IPS-NIHi11 (cell line): Measurements from ENCODE around the gene CHRM2.
A peak's percentile ranks its signal among the peaks of the same experiment; 100 is the strongest.
"Not testable (repeated sequence)": the region's sequence is repeated elsewhere in the genome, so short reads cannot be mapped to it uniquely, and the experiment has no call there.

Experiments used
- DNase-seq: peaks from one replicate; pipeline ENCODE4 v3.0.0; 2012; ENCODE audit warnings: mixed read lengths, low spot score

CHRM2 gene

DNA sequence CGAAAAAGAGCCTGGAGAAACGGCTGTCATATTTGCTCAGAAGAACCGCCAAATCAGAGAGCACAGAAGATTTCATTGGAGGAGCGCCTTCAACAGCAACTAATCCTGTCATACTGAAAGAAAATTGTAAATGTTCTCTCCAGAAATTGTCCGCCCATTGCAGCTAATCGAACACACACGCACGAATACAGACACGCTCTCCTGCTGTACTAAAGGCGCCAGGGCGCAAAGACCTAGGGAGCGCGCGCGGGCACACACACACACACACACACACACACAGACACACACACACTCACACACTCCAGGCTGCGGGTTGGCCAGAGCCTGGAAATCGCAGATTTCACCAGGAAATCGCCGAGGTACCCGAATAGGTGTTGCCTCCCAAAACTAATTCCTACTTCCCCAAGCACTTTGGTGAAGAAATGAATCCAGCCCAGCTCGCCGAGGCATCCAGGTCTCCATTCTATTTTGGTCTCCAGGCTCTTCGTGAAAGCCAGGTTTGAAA, at the start of gene CHRM2:
Gene CHRM2, plus strand, starts transcription at position 157 of the 505 bp plus-strand sequence. CDS start 146,214 bp downstream, outside the sequence.
- DNase-seq = no peak

DNA sequence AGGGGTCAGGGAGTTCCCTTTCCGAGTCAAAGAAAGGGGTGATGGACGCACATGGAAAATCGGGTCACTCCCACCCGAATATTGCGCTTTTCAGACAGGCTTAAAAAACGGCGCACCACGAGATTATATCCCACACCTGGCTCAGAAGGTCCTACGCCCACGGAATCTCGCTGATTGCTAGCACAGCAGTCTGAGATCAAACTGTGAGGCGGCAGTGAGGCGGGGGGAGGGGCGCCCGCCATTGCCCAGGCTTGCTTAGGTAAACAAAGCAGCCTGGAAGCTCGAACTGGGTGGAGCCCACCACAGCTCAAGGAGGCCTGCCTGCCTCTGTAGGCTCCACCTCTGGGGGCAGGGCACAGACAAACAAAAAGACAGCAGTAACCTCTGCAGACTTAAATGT, 37.1 kb upstream of the CHRM2 start:
- DNase-seq = not testable (repeated sequence)

DNA sequence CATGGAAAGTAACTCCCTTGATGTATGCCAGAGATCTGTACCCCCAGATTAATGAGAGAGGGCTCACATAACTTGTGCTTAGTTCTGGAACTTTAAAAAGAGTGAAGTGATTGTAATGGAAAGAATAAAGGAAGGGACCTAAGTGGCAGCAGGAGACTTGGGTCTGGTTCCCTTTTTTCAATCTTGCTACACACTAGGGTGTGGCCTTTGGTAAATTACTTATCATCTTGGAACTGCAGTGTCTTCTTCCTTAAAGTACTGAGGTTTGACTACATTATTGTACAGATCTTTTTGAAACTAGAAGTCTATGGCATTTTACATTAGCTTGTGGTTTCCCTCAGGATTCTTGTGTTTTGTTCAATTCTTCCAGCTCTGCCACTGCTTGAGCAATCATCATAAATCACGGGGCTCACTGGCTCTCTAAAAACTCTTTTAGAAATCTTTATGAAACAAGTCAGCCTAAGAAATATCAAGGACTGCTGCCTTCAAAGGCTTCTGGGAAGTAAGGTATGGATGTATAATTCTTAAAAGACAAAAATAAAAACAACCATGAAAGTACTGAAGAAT, 22.5 kb upstream of the CHRM2 start:
- DNase-seq = no peak

DNA sequence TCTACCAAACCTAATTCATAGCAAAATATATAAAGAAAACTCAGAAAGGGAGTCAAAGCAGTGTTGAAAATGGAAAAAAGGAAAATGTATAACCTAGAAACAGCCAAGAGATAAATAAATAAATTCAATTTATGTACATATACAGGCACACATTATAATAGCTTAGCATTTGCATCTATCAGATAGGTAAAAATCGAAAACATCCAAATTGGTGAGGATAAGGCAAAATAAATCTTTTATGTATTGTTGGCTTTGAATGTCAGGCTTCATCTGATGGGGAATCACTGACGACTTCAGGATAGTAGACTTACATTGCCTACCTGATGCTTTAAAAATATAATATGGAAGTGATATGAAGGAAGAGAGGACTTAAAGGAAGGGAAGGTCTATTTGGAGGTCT, 20.6 kb upstream of the CHRM2 start:
- DNase-seq = no peak

DNA sequence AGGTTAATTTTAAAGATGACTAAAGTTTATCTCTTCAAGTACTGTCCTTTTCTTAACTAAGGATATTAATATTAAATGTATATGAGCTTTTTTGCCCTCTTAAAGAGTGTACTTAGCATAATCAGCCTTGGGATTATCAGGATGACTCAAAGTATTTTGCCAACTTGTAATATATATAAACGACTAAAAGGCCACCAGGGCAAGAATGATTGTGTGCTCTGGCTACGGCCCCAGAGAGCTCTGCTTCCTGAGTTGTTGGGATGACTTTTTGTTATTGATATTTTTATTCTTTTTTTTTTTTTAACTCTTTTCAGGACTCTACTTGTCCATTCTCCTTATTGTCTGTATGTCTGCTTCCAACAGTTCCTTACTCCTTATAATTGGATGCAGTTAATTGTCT, 14.8 kb upstream of the CHRM2 start:
- DNase-seq = no peak

DNA sequence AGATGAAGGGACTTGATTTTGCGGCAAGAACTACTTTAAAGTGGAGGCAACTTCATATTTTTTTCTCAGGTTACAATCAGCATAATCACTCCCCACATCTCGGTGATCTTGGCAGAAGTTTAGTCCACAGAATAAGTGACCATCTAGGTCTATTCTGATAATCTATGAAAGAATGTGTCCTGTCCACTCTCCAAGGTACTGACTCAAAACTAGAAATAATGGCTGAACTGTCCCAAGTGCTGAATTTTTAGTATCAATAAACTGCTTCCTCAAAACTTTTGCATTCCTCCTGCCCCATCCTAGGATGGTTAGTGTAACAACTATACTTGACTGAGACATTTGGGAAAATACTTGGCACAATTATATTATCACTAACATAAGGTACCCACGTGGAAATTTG, 10.9 kb upstream of the CHRM2 start:
- DNase-seq = peak; percentile 64

DNA sequence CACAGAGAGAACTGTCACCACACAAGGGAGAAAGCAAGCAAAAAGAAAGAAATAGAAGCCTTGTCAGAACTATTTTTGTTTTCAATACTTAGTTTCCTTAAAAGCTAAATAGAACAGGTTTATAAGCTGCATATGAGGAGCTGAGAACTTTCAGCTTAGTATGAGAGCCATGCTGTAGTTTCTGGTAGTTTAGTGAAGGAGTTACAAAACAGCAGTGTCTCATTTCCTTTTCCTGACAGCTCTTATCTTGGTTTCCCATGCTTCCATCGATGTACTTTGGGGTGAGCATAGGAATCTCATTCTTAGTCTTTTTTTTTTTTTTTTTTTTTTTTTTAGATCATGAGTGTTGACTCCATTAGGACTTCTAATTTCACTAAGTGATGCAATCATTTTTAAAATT, 8.6 kb upstream of the CHRM2 start:
- DNase-seq = no peak

DNA sequence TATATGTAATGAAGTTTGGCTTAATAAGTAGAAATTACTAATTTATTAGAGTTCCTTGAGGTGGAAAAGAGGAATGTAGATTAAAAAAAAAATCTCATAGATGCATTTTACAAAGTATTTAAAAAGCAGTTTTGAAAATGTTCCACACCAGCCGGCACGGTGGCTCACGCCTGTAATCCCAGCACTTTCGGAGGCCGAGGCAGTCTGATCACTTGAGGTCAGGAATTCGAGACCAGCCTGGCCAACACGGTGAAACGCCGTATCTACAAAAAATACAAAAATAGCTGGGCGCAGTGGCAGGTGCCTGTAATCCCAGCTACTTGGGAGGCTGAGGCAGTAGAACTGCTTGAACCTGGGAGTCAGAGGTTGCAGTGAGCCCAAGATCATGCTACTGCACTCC, 3.2 kb upstream of the CHRM2 start:
- DNase-seq = no peak

DNA sequence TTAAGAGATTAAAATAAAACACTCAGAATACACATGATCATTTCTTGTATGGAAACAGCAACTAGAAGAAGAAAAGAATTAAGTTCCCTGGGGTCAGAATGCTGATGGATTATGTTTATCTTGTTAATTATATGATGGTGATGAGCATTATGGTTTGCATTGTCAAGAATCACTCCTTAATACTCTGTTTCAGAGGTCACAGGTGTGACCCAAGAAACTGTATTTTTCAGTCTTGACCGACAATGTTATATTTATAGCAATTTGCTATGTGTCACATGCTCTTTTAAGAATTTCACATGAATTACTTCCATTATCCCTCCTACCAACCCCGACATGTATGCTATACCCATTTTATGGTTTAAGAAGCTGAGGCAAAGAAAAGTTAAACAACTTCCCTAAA, 2.7 kb upstream of the CHRM2 start:
- no peak for DNase-seq

DNA sequence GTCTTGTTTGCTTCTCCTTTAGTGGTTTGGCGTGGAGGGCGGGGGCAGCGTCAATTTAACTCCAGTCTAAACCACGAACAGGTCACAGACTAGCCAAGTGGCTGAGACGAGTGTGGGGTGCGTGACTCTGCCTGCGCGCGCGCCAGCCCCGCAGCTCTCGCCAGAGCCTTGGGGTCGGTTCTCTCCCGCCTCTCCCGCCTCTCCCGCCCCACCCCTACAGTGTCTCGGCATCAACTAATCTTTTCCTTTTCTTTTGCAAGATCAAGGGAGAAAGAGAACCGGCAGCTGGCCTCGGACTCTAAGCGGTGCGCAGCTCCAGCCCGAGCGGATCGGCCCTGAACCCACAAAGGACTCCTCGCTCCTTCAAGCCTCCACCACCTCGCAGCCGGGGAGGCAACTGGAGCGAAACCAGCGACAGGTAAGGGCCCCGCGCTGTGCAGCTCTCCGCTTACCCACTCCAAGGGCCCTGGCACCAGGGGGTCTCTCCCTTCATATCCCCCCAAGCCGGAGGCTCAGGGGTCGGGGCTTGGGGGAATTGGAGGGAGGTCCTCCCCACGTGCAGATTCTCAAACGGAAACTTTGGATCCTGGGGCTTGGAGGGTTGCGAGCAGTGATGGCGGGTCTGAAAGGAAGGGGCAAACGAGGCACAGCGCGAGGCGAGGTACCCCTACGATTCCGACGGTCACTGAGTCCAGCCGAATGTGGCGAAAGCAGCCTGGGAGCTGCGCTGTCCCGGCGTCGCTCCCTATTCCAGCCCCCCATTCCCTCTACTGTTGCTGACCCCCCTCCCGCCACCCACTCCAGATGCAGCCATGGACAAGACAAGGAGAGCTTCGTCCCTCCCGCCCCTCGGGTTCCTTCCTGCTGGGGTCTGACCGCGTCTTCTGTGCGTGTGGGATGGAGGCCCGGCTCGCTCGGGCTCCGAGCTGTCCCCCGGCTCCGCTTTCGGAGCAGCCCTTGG, 829 bp downstream of the CHRM2 start:
- peak; percentile 28 for DNase-seq

DNA sequence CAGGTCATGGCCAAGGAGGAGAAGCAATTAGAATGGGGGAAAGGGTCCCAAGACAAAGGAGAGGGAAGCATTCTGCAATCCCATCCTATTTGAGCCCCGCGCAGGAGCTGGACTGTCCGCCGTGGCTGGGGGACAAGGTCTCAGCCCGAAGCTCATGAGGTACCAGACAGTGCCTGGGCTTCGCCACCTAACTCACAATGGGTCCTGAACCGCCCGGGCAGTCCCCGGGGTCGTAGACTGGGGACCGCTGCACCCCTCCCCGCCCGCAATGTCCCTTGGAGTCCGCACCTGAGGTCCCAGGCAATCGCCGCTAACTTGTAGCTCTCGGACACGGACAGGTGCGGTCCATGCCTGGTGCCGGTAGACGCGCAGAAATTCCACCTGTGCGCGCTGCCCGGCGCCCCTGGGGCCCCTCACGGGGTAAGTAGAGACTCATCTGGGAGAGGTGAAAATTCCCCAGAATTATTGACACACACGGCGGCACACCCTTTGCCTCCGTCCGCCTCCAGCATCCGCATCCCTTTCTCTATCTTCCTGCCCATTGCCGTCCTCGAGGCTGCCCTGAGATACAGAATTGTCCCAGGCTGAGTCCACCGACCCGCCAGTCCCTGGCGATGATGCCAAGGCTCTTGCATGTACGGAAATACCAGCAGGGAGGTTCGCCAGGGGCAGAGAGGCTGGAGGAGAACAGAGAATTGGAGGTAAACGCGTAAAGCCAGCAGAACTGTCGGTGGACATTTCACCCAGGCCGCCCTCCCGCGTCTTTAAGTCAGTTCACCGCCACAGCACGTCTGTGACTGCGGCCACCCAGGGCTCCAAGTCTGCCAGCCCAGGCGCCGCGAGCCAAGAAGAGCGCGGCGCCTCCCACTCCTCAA, 1.8 kb downstream of the CHRM2 start:
- no peak for DNase-seq

DNA sequence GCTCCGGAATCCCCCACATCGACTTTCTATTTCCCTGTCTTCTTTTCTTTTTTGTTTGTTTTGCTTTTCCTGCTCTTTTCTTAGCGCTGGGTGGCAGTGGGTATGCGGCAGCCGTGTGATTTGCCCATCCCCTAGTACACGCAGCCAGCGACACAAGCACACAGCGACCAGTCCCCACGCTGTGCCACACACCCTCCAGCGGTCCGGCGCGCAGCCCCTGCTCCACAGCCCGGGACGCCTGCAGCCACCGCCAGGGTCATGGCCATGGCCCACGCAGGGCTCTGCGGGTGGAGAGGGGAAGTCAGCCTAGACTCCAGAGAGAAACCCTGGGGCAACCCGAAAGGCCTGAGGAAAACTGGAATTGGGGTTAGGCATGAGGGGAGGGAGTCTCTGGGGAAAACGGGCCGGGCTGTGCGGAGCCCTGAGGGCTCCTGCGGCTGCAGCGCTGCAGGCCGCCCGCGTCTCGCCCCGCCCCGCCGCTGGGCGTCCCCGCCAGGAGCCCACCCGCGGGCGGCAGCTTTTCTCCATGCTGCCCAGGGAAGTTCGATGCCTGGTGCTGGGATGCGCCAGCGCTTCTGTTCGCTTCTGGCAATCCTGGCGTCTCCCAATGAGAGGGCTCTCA, 2.5 kb downstream of the CHRM2 start:
- DNase-seq = peak; percentile 23

DNA sequence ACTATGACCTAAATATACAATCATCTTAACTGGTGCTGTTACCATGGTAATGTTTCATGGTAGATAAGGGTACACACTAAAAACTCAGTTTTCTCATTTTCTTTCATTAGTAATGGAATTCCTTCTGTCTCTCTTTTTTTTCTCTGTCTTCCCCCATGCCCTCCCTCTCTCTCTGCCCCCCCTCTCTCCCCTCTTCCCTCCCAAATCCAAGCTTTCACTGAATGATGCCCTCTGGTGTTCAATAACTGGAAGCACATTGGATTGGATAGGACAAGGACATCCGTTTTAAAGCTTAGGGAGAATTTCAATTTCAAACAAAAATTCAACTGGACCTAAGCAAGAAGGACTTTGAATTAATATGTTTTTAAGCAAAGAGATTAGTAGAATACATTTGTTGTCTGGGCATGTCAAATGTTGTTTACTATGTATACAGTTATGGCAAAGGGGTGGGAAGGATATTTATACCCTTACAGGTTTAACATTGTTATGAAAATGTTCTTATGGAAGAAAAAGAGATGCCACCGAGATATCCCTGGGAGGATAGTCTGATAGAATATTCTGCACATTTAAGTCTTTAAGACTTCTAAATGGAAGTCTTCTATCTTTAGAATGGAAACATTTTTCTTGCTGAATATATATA, 6.1 kb downstream of the CHRM2 start:
- peak; percentile 46 for DNase-seq

DNA sequence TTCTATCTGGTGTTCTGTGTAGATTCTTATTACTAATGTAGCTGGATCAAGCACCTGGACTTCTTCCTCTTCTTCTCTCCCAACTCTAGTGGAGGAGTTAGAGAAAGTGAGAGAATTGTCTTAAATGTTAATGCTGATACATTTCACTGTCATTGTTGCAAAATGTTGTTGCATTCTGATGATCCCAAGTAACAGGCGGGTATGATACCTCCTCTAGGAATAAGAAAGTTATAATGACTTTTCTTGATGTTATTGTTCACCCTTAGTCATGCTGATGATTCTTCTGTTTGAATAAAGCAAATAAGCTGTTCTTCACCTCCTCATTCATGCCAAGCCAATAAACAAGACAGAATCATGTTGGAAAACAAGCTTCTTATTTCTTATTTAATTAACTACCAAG, 9.1 kb downstream of the CHRM2 start:
- DNase-seq = no peak

DNA sequence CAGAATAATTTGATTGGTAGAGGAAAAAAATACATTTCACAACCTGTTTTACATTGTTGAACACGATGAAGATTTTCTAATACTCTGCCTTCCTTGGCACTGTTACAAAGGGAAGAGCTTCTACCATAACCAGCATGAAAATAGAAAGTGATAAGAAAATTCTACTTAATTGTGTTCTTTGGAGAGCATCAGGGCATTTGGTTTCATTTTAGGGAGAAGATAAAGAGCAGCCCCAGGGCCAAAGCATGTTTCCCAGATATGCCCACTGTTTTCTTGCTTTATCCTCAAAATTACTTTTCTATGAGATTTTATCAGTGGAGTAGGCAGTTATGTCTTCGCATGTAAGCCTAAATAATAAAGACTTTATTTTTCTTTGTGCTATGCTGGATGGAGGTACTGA, 9.5 kb downstream of the CHRM2 start:
- DNase-seq = no peak

DNA sequence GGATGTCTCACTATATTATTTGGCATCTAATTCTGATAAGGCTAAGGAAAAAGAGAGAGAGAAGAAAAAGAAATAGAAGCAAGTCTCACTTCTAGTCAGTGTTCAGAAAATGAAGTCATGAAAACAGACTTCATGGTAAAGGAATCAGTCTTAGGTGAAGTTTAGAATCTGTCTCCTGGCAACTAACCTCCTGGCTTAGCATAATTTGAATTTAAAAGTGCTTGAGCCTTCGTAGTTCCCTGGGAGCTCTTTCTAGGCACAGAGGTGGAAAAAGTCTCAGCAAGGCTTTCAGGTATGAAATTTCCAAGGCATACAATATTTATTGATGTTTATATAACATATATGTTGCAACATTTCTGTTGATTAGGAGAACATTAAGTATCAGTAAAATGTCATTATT, 10.4 kb downstream of the CHRM2 start:
- no peak for DNase-seq

DNA sequence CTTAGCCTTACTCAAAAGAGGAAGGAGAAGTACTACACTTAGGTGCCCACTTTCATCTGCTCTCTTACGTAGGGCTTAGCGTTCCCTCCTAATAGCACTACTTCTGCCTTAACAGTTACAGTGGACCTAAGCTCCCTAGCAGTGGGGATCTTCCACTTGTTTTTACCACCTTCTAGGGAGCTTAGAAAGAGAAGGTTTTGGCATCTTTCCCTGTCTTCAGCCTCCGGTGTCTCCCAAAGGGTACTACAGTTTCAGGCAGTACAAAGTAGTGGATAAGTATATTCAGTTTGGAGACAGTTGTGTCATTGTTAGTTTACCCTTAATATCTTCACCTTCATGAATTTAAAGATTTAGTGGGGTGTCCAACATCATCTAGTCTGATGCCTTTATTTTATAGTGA, 14.6 kb downstream of the CHRM2 start:
- no peak for DNase-seq

DNA sequence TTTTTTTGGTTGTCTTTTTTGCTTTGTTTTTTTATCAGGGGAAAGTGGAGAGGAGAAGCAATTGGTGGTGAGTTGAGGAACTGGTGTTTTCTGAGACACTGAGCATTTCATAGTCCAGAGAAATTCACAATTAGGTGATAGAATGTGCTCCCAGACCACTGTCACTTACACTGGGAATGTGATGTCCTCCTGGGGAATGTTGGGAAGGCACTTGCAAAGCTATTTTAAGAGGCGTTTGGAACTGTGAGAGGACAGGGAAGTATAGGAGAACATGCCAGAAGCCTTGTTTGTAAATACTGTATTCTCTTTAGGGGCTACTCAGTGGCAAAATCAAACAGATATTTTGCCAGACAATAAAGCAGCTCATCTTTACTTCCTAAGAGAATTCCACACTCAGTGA, 16.0 kb downstream of the CHRM2 start:
- no peak for DNase-seq

DNA sequence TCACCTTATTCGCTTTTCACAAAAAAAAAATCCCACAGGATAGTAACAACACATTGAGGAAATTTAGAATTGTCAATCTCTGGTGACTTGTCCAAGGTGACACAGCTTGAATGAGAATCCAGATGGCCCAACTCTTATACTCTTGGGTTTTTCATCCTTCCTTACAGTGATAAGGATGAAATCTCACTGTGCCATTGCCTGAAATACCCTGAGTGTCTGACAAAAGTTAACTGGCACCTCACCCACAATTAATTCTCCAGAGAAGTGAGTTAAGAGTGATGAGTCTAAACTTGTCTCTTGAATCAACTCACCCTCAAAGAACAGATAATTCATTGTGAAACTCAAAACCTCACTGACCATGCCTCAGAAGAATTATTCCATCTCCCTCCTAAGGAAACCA, 18.9 kb downstream of the CHRM2 start:
- DNase-seq = no peak

DNA sequence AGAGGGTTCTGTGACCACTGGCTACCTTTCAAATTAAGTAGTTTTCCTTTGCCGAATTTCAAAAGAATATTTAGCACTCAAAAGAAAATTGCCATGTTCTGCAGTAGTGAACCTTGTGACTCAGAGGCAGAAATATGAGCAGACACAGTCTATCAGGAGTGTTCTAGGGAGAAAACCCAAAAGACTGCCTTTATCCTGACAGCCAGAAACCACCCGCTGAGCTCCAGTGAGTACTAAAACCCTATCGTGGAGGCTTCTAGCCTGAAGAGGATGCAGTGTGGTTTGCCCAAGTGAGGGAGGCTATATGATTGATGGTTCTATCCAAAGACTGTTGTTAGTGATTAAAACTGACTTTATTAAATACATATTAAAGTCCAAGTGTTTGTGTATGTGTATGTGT, 21.9 kb downstream of the CHRM2 start:
- DNase-seq = no peak

DNA sequence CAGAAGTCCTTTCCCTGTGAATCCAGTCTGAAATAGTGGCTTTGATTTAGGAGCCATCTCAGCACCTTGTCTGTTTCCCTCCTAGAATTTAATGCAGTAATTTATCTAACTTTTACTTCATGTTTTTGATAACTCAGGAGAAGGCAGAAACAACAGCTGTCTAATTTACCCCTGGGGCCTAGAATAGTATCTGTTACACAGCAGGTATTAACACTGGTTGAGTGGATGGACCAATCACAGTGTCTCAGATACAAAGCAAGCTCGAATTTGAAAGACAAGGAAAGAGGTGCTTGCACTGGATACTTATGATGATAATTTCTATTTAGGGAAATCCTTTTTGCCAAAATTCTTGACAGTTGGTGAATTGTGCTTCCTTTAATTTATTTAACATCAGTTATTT, 23.4 kb downstream of the CHRM2 start:
- DNase-seq = no peak

DNA sequence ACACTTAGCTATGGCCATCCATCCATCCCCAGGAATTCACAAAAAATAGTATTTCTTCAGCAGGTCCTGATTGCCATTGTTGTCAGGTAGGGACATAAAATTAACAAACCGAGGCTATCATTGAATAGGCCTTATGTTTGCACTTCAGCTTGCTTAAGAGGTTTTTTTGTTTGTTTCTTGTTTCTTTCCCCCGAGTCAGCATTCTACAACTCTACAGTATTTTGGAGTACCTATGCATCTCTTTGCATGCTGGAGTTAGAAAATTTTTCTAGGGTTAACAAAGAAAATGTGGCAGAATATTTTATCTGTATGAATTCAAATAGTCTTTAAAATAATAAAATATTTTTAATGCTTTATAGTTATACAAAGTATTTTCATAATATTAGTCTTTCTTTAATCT, 26.3 kb downstream of the CHRM2 start:
- DNase-seq = no peak
